HG03575 (cell line): ENCODE measurements around the gene ZNF738.

Experiments
- ATAC-seq: cut with Tn5 transposase; IDR thresholded peaks from one replicate; pipeline ENCODE4 v1.9.1; 2021; ENCODE audit not compliant: unreplicated experiment, insufficient number of reproducible peaks, low FRiP score; ENCODE audit errors: extremely low read depth

Gene ZNF738

GRCh38 chr19:21402303-21402985 is 43.6 kb downstream of the ZNF738 start:
- ATAC-seq: no peak

- ATAC-seq: no peak
Measured at GRCh38 chr19:21410166-21410565, 51.4 kb downstream of the ZNF738 start.

- no peak for ATAC-seq
Measured at GRCh38 chr19:21422244-21422643, 63.4 kb downstream of the ZNF738 start.

GRCh38 chr19:21423057-21424041 is 64.5 kb downstream of the ZNF738 start:
- no peak for ATAC-seq
